ENCODE results near the gene RCAN2. TPM values are rescaled to one million over a fixed set of nuclear protein-coding genes. Genes with fewer than 3 reads are reported as not detected.

The RCAN2 gene
- total and polyA plus RNA-seq, 9 donors = 12.0 to 75.3 (median 16.7) TPM

- TF ChIP-seq EP300 (IDR thresholded peaks at IDR 0.05) (no peak), POLR2A (IDR thresholded peaks at IDR 0.05) (no peak)
- TF ChIP-seq, protein P1, sequence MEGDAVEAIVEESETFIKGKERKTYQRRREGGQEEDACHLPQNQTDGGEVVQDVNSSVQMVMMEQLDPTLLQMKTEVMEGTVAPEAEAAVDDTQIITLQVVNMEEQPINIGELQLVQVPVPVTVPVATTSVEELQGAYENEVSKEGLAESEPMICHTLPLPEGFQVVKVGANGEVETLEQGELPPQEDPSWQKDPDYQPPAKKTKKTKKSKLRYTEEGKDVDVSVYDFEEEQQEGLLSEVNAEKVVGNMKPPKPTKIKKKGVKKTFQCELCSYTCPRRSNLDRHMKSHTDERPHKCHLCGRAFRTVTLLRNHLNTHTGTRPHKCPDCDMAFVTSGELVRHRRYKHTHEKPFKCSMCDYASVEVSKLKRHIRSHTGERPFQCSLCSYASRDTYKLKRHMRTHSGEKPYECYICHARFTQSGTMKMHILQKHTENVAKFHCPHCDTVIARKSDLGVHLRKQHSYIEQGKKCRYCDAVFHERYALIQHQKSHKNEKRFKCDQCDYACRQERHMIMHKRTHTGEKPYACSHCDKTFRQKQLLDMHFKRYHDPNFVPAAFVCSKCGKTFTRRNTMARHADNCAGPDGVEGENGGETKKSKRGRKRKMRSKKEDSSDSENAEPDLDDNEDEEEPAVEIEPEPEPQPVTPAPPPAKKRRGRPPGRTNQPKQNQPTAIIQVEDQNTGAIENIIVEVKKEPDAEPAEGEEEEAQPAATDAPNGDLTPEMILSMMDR (IDR thresholded peaks at IDR 0.05) = no peak
- no peak for DNase-seq
- no peak overlapping the region for H3K27ac ChIP-seq
- H3K27me3 ChIP-seq = no peaks in the 10 kb centered on the region
- H3K4me3 ChIP-seq = no peak overlapping the region
- intact Hi-C loops (cut with DNase I) = no loop called here
- 90 to 100% (median 92%) methylated on average over 3 of the region's 3 CpGs for WGBS, 3 donors
- H3K36me3 ChIP-seq = no peaks in the 10 kb centered on the region
- H3K9me3 ChIP-seq = no peaks in the 10 kb centered on the region
- peaks cover 2% of the 10 kb centered on the region for H3K4me1 ChIP-seq (ENCODE audit: insufficient read depth)
Observed at GRCh38 chr6:46444772-46445454, 46.3 kb downstream of the RCAN2 start.

- no peaks in the 10 kb centered on the region for H3K9me3 ChIP-seq
- peaks cover 2% of the 10 kb centered on the region for H3K4me1 ChIP-seq (ENCODE audit: insufficient read depth)
- DNase-seq = no peak
- no peaks in the 10 kb centered on the region for H3K27me3 ChIP-seq
- no peak overlapping the region for H3K27ac ChIP-seq
- WGBS, 3 donors = 85 to 91% (median 88%) methylated on average over 3 of the region's 3 CpGs
- no peaks in the 10 kb centered on the region for H3K36me3 ChIP-seq
- intact Hi-C loops (cut with DNase I) = no loop called here
- no peak overlapping the region for H3K4me3 ChIP-seq
- TF ChIP-seq, protein P1 (IDR thresholded peaks at IDR 0.05) = no peak
- TF ChIP-seq POLR2A (IDR thresholded peaks at IDR 0.05) (no peak), EP300 (IDR thresholded peaks at IDR 0.05) (no peak)
Observed at GRCh38 chr6:46443623-46444022, 47.6 kb downstream of the RCAN2 start.

DNA sequence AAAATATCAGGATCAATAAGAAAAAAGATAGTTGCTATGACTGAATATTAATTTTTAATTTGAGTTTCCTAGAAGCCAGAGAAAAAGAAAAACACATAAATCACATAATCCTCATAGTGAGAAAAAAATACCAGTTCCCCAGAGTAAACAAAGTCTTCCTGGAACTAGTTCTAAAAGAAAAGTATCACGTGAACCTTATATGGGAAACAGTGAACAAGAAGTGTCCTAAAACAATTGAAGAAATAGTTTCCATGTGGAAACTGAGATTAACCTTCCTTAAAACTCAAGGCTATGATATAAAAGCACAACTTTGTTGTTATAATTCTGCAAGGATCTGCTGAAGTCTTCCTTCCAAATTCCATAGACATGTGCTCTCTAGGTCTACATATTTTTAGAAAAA lies 50.6 kb downstream of the RCAN2 start:
- H3K27me3 ChIP-seq = no peaks in the 10 kb centered on the region
- no peaks in the 10 kb centered on the region for H3K9me3 ChIP-seq
- no peaks in the 10 kb centered on the region for H3K36me3 ChIP-seq
- intact Hi-C loops (cut with DNase I) = no loop called here
- 0 to 9% (median 0%) methylated on average over 1 of the region's 1 CpG for WGBS, 3 donors
- peak overlapping the region in 1 of 2 donors; percentile 42 for H3K27ac ChIP-seq
- TF ChIP-seq POLR2A (IDR thresholded peaks at IDR 0.05) (no peak), EP300 (IDR thresholded peaks at IDR 0.05) (no peak)
- TF ChIP-seq, protein P1 (IDR thresholded peaks at IDR 0.05) = no peak
- peaks cover 6% of the 10 kb centered on the region for H3K4me1 ChIP-seq (ENCODE audit: insufficient read depth)
- DNase-seq = no peak
- H3K4me3 ChIP-seq = no peak overlapping the region

DNA sequence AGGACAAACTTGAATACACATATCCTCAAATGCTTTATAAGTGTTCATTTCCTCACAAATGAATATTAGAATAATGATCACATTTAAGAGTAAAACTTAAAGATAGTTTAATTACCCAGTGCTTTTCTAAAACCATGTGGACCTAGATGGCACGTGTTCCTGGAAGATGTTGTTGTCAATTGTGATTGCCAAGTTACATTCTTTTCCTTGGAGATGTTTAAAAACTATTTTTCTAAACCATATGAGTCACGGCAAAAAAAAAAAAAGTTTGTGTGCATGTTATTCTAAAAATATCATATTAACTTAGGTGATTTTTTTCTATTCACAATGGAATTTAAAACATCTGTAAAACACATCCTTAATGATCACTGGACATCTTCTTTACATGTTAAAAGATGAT lies 51.1 kb downstream of the RCAN2 start:
- Histone ChIP-seq H3K27me3 (no peaks in the 10 kb centered on the region), H3K36me3 (no peaks in the 10 kb centered on the region), H3K9me3 (no peaks in the 10 kb centered on the region), H3K27ac (peak overlapping the region in 1 of 2 donors; percentile 42), H3K4me1 (ENCODE audit: insufficient read depth) (peaks cover 6% of the 10 kb centered on the region), H3K4me3 (no peak overlapping the region)
- intact Hi-C loops (cut with DNase I) = no loop called here
- WGBS, 3 donors = 1 to 3% (median 2%) methylated on average over 2 of the region's 2 CpGs
- TF ChIP-seq, protein P1 (IDR thresholded peaks at IDR 0.05) = no peak
- no peak for TF ChIP-seq EP300 (IDR thresholded peaks at IDR 0.05)
- no peak for TF ChIP-seq POLR2A (IDR thresholded peaks at IDR 0.05)
- DNase-seq = no peak

Data from ovary (tissue), 9 donors.